GM12878 (cell line): Measurements from ENCODE around the gene TTC31. TPM values are rescaled to one million over a fixed set of nuclear protein-coding genes. Genes with fewer than 3 reads are reported as not detected.

Source experiments
- BACH1 ChIP-seq: fragments of 450-650 bp; IDR thresholded peaks from 2 replicates; pipeline ENCODE4 v1.6.1; 2017; ENCODE audit warnings: mild to moderate bottlenecking, borderline replicate concordance
- CHD1 ChIP-seq: IDR thresholded peaks from 2 replicates; pipeline ENCODE4 v1.6.1; 2012; ENCODE audit warnings: low read depth, low read length, improper control_type of control experiment
- CHD2 ChIP-seq: IDR thresholded peaks from 2 replicates; pipeline ENCODE4 v1.6.1; 2011; ENCODE audit warnings: low read depth, low read length, improper control_type of control experiment, borderline replicate concordance
- IRF5 ChIP-seq: fragments of 450-650 bp; IDR thresholded peaks from 2 replicates; pipeline ENCODE4 v1.6.1; 2017; ENCODE audit warnings: borderline replicate concordance
- JUNB ChIP-seq: IDR thresholded peaks from 2 replicates; pipeline ENCODE4 v1.6.1; 2016; ENCODE audit warnings: antibody characterized with exemption, mild to moderate bottlenecking
- MEF2B ChIP-seq: fragments of 450-650 bp; IDR thresholded peaks from 2 replicates; pipeline ENCODE4 v1.6.1; 2018; ENCODE audit warnings: mild to moderate bottlenecking, moderate library complexity; ENCODE audit not compliant: partially characterized antibody, poor library complexity, severe bottlenecking
- MXI1 ChIP-seq: fragments of 150-350 bp; IDR thresholded peaks from 2 replicates; pipeline ENCODE4 v1.6.1; 2011; ENCODE audit warnings: low read depth, mild to moderate bottlenecking, inconsistent platforms, low read length, improper control_type of control experiment
- NR2F1 ChIP-seq: fragments of 450-650 bp; conservative IDR thresholded peaks from 2 replicates; pipeline ENCODE4 v1.6.1; 2017; ENCODE audit warnings: mild to moderate bottlenecking
- SKIL ChIP-seq: fragments of 450-650 bp; IDR thresholded peaks from 2 replicates; pipeline ENCODE4 v1.6.1; 2017; ENCODE audit warnings: mild to moderate bottlenecking, low read depth, inconsistent platforms; ENCODE audit not compliant: poor library complexity, severe bottlenecking
- SMAD1 ChIP-seq: fragments of 450-650 bp; IDR thresholded peaks from 2 replicates; pipeline ENCODE4 v1.6.1; 2018; ENCODE audit warnings: mild to moderate bottlenecking, low read depth; ENCODE audit not compliant: partially characterized antibody
- TBL1XR1 ChIP-seq: IDR thresholded peaks from 2 replicates; pipeline ENCODE4 v1.6.1; 2012; ENCODE audit warnings: low read depth, low read length, improper control_type of control experiment
- TCF3 ChIP-seq: IDR thresholded peaks from 2 replicates; pipeline ENCODE4 v1.6.1; 2012; ENCODE audit warnings: low read depth, mild to moderate bottlenecking, low read length, borderline replicate concordance; ENCODE audit not compliant: insufficient read depth
- ZBED1 ChIP-seq: IDR thresholded peaks from 2 replicates; pipeline ENCODE4 v1.6.1; 2016; ENCODE audit warnings: borderline replicate concordance
- ZNF274 ChIP-seq: IDR thresholded peaks from one replicate; pipeline ENCODE4 v1.8.0; 2011; ENCODE audit not compliant: insufficient read length, insufficient read depth
- polyA plus RNA-seq, 11 experiments: library from polyadenylated mRNA; depleted of rRNA in 4 of 11; unstranded in 6 of 11; stranded (reverse) in 5 of 11; fragments of >200 nt; fragmentation: Nextera tagmentation in 4 of 11; fragmentation: Illumina TruSeq in 1 of 11; extraction: Ambion mirVana in 4 of 11; extraction: Trizol in 1 of 11; gene quantifications; 1 replicate in 1 of 11; 2 replicates in 10 of 11; pipeline versions ENCODE4 v1.2.1 to v1.2.3, GENCODE V29; 2011 to 2016; ENCODE audit warnings: inconsistent platforms in 2 of 11, missing spikeins in 2 of 11, low read depth in 1 of 11
- total RNA-seq, 4 experiments: library from RNA; depleted of rRNA in 3 of 4; stranded (reverse); fragments of >200 nt in 3 of 4; fragmentation: Illumina TruSeq in 1 of 4; extraction: Trizol in 1 of 4; gene quantifications; 2 replicates each; pipeline versions ENCODE4 v1.2.1 to v1.2.3, GENCODE V29; 2013 to 2021
- TF ChIP-seq, protein P1 (sequence below): fragments of 450-650 bp; IDR thresholded peaks from 2 replicates; pipeline ENCODE4 v1.6.1; 2017; ENCODE audit warnings: antibody characterized with exemption, mild to moderate bottlenecking, moderate library complexity
- TF ChIP-seq, protein P2 (sequence below): IDR thresholded peaks from 2 replicates; pipeline ENCODE4 v1.6.1; 2012; ENCODE audit warnings: low read depth, low read length, improper control_type of control experiment
- TF ChIP-seq, protein P3 (sequence below): fragments of 450-650 bp; IDR thresholded peaks from 2 replicates; pipeline ENCODE4 v1.6.1; 2017; ENCODE audit warnings: mild to moderate bottlenecking, moderate library complexity

Gene TTC31
- total and polyA plus RNA-seq, 10 of the 15 experiments (the other 5 are each of a cell fraction or from before 2014, with no cell fraction given) = 6.5 to 34.9 (median 25.9) TPM

GRCh38 chr2:74458132-74458937, 24.5 kb upstream of the TTC31 start, which contains the start of gene WBP1 (continued):
- TF ChIP-seq, protein P1, sequence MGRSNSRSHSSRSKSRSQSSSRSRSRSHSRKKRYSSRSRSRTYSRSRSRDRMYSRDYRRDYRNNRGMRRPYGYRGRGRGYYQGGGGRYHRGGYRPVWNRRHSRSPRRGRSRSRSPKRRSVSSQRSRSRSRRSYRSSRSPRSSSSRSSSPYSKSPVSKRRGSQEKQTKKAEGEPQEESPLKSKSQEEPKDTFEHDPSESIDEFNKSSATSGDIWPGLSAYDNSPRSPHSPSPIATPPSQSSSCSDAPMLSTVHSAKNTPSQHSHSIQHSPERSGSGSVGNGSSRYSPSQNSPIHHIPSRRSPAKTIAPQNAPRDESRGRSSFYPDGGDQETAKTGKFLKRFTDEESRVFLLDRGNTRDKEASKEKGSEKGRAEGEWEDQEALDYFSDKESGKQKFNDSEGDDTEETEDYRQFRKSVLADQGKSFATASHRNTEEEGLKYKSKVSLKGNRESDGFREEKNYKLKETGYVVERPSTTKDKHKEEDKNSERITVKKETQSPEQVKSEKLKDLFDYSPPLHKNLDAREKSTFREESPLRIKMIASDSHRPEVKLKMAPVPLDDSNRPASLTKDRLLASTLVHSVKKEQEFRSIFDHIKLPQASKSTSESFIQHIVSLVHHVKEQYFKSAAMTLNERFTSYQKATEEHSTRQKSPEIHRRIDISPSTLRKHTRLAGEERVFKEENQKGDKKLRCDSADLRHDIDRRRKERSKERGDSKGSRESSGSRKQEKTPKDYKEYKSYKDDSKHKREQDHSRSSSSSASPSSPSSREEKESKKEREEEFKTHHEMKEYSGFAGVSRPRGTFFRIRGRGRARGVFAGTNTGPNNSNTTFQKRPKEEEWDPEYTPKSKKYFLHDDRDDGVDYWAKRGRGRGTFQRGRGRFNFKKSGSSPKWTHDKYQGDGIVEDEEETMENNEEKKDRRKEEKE = no peak
- TF ChIP-seq ZNF274 (no peak), IRF5 (no peak), TBL1XR1 (no peak), BACH1 (0 out of 2 replicates have a peak, but pooled peaks have one; percentile 15), SMAD1 (no peak), SKIL (peak; percentile 67), NR2F1 (no peak), ZBED1 (peak; percentile 47), MXI1 (no peak), CHD1 (no peak), MEF2B (no peak), CHD2 (peak; percentile 96), JUNB (no peak), TCF3 (no peak)
- TF ChIP-seq, protein P2, sequence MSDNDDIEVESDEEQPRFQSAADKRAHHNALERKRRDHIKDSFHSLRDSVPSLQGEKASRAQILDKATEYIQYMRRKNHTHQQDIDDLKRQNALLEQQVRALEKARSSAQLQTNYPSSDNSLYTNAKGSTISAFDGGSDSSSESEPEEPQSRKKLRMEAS = no peak
- TF ChIP-seq, protein P3, sequence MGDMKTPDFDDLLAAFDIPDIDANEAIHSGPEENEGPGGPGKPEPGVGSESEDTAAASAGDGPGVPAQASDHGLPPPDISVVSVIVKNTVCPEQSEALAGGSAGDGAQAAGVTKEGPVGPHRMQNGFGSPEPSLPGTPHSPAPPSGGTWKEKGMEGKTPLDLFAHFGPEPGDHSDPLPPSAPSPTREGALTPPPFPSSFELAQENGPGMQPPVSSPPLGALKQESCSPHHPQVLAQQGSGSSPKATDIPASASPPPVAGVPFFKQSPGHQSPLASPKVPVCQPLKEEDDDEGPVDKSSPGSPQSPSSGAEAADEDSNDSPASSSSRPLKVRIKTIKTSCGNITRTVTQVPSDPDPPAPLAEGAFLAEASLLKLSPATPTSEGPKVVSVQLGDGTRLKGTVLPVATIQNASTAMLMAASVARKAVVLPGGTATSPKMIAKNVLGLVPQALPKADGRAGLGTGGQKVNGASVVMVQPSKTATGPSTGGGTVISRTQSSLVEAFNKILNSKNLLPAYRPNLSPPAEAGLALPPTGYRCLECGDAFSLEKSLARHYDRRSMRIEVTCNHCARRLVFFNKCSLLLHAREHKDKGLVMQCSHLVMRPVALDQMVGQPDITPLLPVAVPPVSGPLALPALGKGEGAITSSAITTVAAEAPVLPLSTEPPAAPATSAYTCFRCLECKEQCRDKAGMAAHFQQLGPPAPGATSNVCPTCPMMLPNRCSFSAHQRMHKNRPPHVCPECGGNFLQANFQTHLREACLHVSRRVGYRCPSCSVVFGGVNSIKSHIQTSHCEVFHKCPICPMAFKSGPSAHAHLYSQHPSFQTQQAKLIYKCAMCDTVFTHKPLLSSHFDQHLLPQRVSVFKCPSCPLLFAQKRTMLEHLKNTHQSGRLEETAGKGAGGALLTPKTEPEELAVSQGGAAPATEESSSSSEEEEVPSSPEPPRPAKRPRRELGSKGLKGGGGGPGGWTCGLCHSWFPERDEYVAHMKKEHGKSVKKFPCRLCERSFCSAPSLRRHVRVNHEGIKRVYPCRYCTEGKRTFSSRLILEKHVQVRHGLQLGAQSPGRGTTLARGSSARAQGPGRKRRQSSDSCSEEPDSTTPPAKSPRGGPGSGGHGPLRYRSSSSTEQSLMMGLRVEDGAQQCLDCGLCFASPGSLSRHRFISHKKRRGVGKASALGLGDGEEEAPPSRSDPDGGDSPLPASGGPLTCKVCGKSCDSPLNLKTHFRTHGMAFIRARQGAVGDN = no peak
